GM12878 (cell line): ENCODE results near the gene SARS2. TPM values are rescaled to one million over a fixed set of nuclear protein-coding genes. Genes with fewer than 3 reads are reported as not detected.

Experiments
- EGR1 ChIP-seq, 2 experiments: IDR thresholded peaks; 1 replicate in 1 of 2; 2 replicates in 1 of 2; pipeline ENCODE4 v1.6.1; 2011 to 2012; ENCODE audit warnings: low read depth in 2 of 2, low read length in 2 of 2, borderline replicate concordance in 1 of 2, mild to moderate bottlenecking in 1 of 2, moderate library complexity in 1 of 2
- HDGF ChIP-seq: fragments of 450-650 bp; IDR thresholded peaks from 2 replicates; pipeline ENCODE4 v1.6.1; 2016; ENCODE audit warnings: antibody characterized with exemption
- MXI1 ChIP-seq: fragments of 150-350 bp; IDR thresholded peaks from 2 replicates; pipeline ENCODE4 v1.6.1; 2011; ENCODE audit warnings: low read depth, mild to moderate bottlenecking, inconsistent platforms, low read length, improper control_type of control experiment
- NFYA ChIP-seq: IDR thresholded peaks from 2 replicates; pipeline ENCODE4 v1.6.1; 2011; ENCODE audit warnings: low read depth, mild to moderate bottlenecking, low read length, improper control_type of control experiment, borderline replicate concordance
- NRF1 ChIP-seq: conservative IDR thresholded peaks from 2 replicates; pipeline ENCODE4 v1.6.1; 2011; ENCODE audit warnings: mild to moderate bottlenecking, low read depth, low read length, improper control_type of control experiment
- RELA ChIP-seq: fragments of 450-650 bp; IDR thresholded peaks from 2 replicates; pipeline ENCODE4 v1.8.0; 2014; ENCODE audit warnings: borderline replicate concordance; ENCODE audit not compliant: partially characterized antibody
- SPI1 ChIP-seq: IDR thresholded peaks from 2 replicates; pipeline ENCODE4 v1.6.1; 2011; ENCODE audit warnings: low read depth, mild to moderate bottlenecking, low read length, moderate library complexity, borderline replicate concordance; ENCODE audit not compliant: insufficient read depth
- TCF12 ChIP-seq: IDR thresholded peaks from 2 replicates; pipeline ENCODE4 v1.6.1; 2011; ENCODE audit warnings: low read depth, mild to moderate bottlenecking, low read length
- TCF7 ChIP-seq: IDR thresholded peaks from 2 replicates; pipeline ENCODE4 v1.6.1; 2014; ENCODE audit warnings: antibody characterized with exemption, borderline replicate concordance
- YY1 ChIP-seq: IDR thresholded peaks from 2 replicates; pipeline ENCODE4 v1.6.1; 2011; ENCODE audit warnings: low read depth, mild to moderate bottlenecking, low read length
- ZNF207 ChIP-seq: fragments of 450-650 bp; IDR thresholded peaks from 2 replicates; pipeline ENCODE4 v1.6.1; 2014; ENCODE audit warnings: antibody characterized with exemption, mild to moderate bottlenecking, borderline replicate concordance
- ZNF274 ChIP-seq: IDR thresholded peaks from one replicate; pipeline ENCODE4 v1.8.0; 2011; ENCODE audit not compliant: insufficient read length, insufficient read depth
- polyA plus RNA-seq, 11 experiments: library from polyadenylated mRNA; depleted of rRNA in 4 of 11; unstranded in 6 of 11; stranded (reverse) in 5 of 11; fragments of >200 nt; fragmentation: Nextera tagmentation in 4 of 11; fragmentation: Illumina TruSeq in 1 of 11; extraction: Ambion mirVana in 4 of 11; extraction: Trizol in 1 of 11; gene quantifications; 1 replicate in 1 of 11; 2 replicates in 10 of 11; pipeline versions ENCODE4 v1.2.1 to v1.2.3, GENCODE V29; 2011 to 2016; ENCODE audit warnings: inconsistent platforms in 2 of 11, missing spikeins in 2 of 11, low read depth in 1 of 11
- total RNA-seq, 4 experiments: library from RNA; depleted of rRNA in 3 of 4; stranded (reverse); fragments of >200 nt in 3 of 4; fragmentation: Illumina TruSeq in 1 of 4; extraction: Trizol in 1 of 4; gene quantifications; 2 replicates each; pipeline versions ENCODE4 v1.2.1 to v1.2.3, GENCODE V29; 2013 to 2021
- TF ChIP-seq, protein P1 (sequence below): fragments of 450-650 bp; IDR thresholded peaks from 2 replicates; pipeline ENCODE4 v1.6.1; 2016; ENCODE audit warnings: mild to moderate bottlenecking, moderate library complexity, borderline replicate concordance
- TF ChIP-seq, protein P2 (sequence below): fragments of 450-650 bp; formaldehyde crosslinking; IDR thresholded peaks from 2 replicates; pipeline ENCODE4 v1.4.0; 2020; ENCODE audit warnings: mild to moderate bottlenecking, moderate library complexity
- TF ChIP-seq, protein P3 (sequence below): fragments of 450-650 bp; IDR thresholded peaks from 2 replicates; pipeline ENCODE4 v1.6.1; 2014; ENCODE audit warnings: mild to moderate bottlenecking
- TF ChIP-seq, protein P4 (sequence below): IDR thresholded peaks from 2 replicates; pipeline ENCODE4 v1.6.1; 2012; ENCODE audit warnings: low read length, inconsistent platforms
- TF ChIP-seq, protein P5 (sequence below): fragments of 450-650 bp; IDR thresholded peaks from 2 replicates; pipeline ENCODE4 v1.6.1; 2017; ENCODE audit warnings: low read depth, mild to moderate bottlenecking, moderate library complexity

Gene SARS2
- total and polyA plus RNA-seq, 10 of the 15 experiments (the other 5 are each of a cell fraction or from before 2014, with no cell fraction given), result 2.6 to 50.3 (median 27.5) TPM

DNA sequence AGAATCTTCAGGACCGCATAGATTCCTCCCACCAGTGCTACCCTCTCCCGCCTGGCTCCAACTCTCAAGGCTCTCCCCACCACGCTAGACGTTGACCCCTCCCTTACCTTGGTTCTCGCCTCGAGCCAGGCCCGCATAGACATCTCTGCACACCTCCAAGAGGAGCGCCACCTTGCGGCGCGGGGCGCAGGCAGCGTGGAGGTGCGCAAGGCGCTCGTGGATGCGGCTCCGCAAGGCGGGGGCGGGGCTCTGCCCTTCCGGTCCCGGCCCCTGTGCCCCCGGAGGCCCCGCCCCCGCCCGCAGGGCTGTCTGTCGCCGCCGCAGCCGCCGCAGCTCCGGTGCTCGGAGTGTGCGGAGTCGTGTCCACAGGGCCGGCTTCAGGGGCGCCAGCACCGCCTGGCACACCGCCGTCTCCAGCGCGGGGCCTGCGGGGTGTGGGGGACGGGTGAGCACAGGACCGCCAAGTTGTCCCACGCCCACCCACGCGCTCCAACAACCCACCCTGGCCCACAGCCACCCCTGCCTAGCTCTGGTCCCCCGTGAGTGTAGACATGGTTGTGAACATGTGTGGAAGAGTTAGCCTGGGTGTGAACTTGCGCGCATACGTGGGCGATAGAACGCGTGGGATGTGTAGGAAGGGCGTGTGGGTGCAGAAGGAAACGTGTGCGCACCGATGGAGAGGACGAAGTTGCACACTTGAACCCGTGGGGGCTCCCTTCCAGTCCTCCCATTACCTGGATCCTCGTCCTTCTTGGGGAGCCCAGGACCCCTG, 60.5 kb downstream of the SARS2 start (continued):
- no peak for TF ChIP-seq TCF12
- peak; percentile 71 for TF ChIP-seq MXI1
- TF ChIP-seq, protein P1, sequence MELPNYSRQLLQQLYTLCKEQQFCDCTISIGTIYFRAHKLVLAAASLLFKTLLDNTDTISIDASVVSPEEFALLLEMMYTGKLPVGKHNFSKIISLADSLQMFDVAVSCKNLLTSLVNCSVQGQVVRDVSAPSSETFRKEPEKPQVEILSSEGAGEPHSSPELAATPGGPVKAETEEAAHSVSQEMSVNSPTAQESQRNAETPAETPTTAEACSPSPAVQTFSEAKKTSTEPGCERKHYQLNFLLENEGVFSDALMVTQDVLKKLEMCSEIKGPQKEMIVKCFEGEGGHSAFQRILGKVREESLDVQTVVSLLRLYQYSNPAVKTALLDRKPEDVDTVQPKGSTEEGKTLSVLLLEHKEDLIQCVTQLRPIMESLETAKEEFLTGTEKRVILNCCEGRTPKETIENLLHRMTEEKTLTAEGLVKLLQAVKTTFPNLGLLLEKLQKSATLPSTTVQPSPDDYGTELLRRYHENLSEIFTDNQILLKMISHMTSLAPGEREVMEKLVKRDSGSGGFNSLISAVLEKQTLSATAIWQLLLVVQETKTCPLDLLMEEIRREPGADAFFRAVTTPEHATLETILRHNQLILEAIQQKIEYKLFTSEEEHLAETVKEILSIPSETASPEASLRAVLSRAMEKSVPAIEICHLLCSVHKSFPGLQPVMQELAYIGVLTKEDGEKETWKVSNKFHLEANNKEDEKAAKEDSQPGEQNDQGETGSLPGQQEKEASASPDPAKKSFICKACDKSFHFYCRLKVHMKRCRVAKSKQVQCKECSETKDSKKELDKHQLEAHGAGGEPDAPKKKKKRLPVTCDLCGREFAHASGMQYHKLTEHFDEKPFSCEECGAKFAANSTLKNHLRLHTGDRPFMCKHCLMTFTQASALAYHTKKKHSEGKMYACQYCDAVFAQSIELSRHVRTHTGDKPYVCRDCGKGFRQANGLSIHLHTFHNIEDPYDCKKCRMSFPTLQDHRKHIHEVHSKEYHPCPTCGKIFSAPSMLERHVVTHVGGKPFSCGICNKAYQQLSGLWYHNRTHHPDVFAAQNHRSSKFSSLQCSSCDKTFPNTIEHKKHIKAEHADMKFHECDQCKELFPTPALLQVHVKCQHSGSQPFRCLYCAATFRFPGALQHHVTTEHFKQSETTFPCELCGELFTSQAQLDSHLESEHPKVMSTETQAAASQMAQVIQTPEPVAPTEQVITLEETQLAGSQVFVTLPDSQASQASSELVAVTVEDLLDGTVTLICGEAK, result no peak
- TF ChIP-seq HDGF, result no peak; the same call in 1 of the 2 replicates
- peak; percentile 6 to 95 for TF ChIP-seq EGR1 (IDR thresholded peaks at IDR 0.05; ENCODE audit: borderline replicate concordance in 1 of 2, low read depth in 2 of 2, low read length in 2 of 2)
- peak; percentile 55 for TF ChIP-seq RELA
- no peak for TF ChIP-seq ZNF274
- TF ChIP-seq TCF7, result no peak
- TF ChIP-seq, protein P2, sequence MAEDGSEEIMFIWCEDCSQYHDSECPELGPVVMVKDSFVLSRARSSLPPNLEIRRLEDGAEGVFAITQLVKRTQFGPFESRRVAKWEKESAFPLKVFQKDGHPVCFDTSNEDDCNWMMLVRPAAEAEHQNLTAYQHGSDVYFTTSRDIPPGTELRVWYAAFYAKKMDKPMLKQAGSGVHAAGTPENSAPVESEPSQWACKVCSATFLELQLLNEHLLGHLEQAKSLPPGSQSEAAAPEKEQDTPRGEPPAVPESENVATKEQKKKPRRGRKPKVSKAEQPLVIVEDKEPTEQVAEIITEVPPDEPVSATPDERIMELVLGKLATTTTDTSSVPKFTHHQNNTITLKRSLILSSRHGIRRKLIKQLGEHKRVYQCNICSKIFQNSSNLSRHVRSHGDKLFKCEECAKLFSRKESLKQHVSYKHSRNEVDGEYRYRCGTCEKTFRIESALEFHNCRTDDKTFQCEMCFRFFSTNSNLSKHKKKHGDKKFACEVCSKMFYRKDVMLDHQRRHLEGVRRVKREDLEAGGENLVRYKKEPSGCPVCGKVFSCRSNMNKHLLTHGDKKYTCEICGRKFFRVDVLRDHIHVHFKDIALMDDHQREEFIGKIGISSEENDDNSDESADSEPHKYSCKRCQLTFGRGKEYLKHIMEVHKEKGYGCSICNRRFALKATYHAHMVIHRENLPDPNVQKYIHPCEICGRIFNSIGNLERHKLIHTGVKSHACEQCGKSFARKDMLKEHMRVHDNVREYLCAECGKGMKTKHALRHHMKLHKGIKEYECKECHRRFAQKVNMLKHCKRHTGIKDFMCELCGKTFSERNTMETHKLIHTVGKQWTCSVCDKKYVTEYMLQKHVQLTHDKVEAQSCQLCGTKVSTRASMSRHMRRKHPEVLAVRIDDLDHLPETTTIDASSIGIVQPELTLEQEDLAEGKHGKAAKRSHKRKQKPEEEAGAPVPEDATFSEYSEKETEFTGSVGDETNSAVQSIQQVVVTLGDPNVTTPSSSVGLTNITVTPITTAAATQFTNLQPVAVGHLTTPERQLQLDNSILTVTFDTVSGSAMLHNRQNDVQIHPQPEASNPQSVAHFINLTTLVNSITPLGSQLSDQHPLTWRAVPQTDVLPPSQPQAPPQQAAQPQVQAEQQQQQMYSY (CRISPR knock-in tag), result no peak
- TF ChIP-seq SPI1, result no peak
- TF ChIP-seq, protein P3, sequence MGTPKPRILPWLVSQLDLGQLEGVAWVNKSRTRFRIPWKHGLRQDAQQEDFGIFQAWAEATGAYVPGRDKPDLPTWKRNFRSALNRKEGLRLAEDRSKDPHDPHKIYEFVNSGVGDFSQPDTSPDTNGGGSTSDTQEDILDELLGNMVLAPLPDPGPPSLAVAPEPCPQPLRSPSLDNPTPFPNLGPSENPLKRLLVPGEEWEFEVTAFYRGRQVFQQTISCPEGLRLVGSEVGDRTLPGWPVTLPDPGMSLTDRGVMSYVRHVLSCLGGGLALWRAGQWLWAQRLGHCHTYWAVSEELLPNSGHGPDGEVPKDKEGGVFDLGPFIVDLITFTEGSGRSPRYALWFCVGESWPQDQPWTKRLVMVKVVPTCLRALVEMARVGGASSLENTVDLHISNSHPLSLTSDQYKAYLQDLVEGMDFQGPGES, result no peak
- TF ChIP-seq, protein P4, sequence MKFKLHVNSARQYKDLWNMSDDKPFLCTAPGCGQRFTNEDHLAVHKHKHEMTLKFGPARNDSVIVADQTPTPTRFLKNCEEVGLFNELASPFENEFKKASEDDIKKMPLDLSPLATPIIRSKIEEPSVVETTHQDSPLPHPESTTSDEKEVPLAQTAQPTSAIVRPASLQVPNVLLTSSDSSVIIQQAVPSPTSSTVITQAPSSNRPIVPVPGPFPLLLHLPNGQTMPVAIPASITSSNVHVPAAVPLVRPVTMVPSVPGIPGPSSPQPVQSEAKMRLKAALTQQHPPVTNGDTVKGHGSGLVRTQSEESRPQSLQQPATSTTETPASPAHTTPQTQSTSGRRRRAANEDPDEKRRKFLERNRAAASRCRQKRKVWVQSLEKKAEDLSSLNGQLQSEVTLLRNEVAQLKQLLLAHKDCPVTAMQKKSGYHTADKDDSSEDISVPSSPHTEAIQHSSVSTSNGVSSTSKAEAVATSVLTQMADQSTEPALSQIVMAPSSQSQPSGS, result no peak
- TF ChIP-seq, protein P5, sequence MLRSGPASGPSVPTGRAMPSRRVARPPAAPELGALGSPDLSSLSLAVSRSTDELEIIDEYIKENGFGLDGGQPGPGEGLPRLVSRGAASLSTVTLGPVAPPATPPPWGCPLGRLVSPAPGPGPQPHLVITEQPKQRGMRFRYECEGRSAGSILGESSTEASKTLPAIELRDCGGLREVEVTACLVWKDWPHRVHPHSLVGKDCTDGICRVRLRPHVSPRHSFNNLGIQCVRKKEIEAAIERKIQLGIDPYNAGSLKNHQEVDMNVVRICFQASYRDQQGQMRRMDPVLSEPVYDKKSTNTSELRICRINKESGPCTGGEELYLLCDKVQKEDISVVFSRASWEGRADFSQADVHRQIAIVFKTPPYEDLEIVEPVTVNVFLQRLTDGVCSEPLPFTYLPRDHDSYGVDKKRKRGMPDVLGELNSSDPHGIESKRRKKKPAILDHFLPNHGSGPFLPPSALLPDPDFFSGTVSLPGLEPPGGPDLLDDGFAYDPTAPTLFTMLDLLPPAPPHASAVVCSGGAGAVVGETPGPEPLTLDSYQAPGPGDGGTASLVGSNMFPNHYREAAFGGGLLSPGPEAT, result no peak
- peak; percentile 43; the same call in 1 of the 2 replicates for TF ChIP-seq NRF1
- TF ChIP-seq YY1, result peak; percentile 78
- TF ChIP-seq ZNF207, result peak; percentile 42; the same call in 1 of the 2 replicates
- no peak for TF ChIP-seq NFYA
